Kidney epithelial cell (primary cell): ENCODE measurements around the gene AJAP1. TPM values are rescaled to one million over a fixed set of nuclear protein-coding genes. Genes with fewer than 3 reads are reported as not detected.

ENCODE experiments used
- DNase-seq: peaks from one replicate; pipeline ENCODE4 v3.0.0-alpha.2; 2010; ENCODE audit warnings: low read depth
- H3K27me3 ChIP-seq: 2 replicates; pipeline ENCODE4 v1.6.0; 2011; ENCODE audit warnings: low read length; ENCODE audit not compliant: control insufficient read depth, insufficient read depth
- H3K36me3 ChIP-seq: 2 replicates; pipeline ENCODE4 v1.5.1; 2011; ENCODE audit warnings: low read length; ENCODE audit not compliant: control insufficient read depth, insufficient read depth
- H3K4me3 ChIP-seq: 2 replicates; pipeline ENCODE4 v1.5.1; 2011; ENCODE audit warnings: low read depth, mild to moderate bottlenecking, control low read depth, low read length
- total RNA-seq: library from RNA; depleted of rRNA; stranded (reverse); fragments of >200 nt; gene quantifications from 2 replicates; pipeline ENCODE4 v1.2.3, GENCODE V29; 2015
- TF ChIP-seq, protein P1 (sequence below): IDR thresholded peaks from 2 replicates; pipeline ENCODE4 v1.5.1; 2011; ENCODE audit warnings: mild to moderate bottlenecking, moderate library complexity, low read length, control low read depth, inconsistent platforms; ENCODE audit not compliant: insufficient read depth, poor library complexity, severe bottlenecking

The AJAP1 gene
- total RNA-seq, 1 donor from 2014 or later, result 0.67 TPM

- H3K27me3 ChIP-seq, result no peaks in the 10 kb centered on the region
- H3K4me3 ChIP-seq, result no peak overlapping the region
- no peak for DNase-seq
- TF ChIP-seq, protein P1, sequence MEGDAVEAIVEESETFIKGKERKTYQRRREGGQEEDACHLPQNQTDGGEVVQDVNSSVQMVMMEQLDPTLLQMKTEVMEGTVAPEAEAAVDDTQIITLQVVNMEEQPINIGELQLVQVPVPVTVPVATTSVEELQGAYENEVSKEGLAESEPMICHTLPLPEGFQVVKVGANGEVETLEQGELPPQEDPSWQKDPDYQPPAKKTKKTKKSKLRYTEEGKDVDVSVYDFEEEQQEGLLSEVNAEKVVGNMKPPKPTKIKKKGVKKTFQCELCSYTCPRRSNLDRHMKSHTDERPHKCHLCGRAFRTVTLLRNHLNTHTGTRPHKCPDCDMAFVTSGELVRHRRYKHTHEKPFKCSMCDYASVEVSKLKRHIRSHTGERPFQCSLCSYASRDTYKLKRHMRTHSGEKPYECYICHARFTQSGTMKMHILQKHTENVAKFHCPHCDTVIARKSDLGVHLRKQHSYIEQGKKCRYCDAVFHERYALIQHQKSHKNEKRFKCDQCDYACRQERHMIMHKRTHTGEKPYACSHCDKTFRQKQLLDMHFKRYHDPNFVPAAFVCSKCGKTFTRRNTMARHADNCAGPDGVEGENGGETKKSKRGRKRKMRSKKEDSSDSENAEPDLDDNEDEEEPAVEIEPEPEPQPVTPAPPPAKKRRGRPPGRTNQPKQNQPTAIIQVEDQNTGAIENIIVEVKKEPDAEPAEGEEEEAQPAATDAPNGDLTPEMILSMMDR, result no peak
- no peaks in the 10 kb centered on the region for H3K36me3 ChIP-seq
Measured at GRCh38 chr1:4697801-4698200, 43.4 kb downstream of the AJAP1 start.

DNA sequence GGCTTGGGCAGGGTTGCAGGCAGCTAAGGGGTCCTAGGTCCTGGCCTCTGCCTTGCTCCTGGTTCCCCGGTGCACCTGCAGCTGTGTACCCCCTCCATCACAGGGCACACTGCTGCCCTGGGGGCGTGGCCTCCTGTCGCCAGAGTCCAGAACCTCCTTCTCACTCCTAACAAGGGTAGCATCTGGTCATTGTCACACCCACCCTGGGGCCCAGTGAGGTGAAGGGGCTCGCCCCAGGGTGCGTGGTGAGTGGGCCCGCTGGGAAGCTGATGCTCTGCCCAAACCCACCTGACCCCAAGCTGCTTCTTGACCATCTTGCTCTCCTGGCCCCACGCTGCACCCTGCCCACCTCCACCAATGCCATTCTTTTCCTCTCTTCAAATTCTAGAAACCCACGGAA is 44.5 kb downstream of the AJAP1 start:
- TF ChIP-seq, protein P1, result no peak
- DNase-seq, result no peak
- H3K4me3 ChIP-seq, result no peak overlapping the region
- no peaks in the 10 kb centered on the region for H3K36me3 ChIP-seq
- H3K27me3 ChIP-seq, result no peaks in the 10 kb centered on the region

- Histone ChIP-seq H3K36me3 (no peaks in the 10 kb centered on the region), H3K4me3 (no peak overlapping the region), H3K27me3 (no peaks in the 10 kb centered on the region)
- TF ChIP-seq, protein P1, result no peak
- no peak for DNase-seq
Measured at GRCh38 chr1:4699376-4700301, 45.2 kb downstream of the AJAP1 start.

DNA sequence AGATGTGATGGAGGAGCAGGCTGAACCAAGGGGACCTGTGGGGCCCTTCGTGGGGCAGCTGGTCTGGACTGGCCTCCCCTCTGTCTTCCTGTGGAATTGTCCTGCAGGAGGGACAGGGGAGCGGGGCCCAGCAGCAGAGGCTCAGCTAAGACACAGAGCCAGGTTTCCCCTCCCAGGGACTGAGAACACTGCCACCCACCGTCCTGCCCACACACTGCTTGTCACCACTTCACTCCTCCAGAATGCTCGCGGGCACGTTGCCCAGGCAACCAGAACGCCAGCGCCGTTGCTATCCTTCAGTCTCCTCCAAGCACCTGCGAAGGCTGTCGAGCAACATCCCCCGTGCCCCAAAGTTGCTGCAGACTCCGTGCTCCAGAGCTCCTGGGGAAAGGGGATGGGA is 46.4 kb downstream of the AJAP1 start:
- Histone ChIP-seq H3K4me3 (no peak overlapping the region), H3K36me3 (no peaks in the 10 kb centered on the region), H3K27me3 (no peaks in the 10 kb centered on the region)
- DNase-seq, result no peak
- TF ChIP-seq, protein P1, result no peak

- TF ChIP-seq, protein P1, result no peak
- no peak for DNase-seq
- Histone ChIP-seq H3K27me3 (no peaks in the 10 kb centered on the region), H3K4me3 (no peak overlapping the region), H3K36me3 (no peaks in the 10 kb centered on the region)
Measured at GRCh38 chr1:4701276-4701675, 46.9 kb downstream of the AJAP1 start.
